Bronchial epithelial cell (primary cell): ENCODE data around the gene MCRIP1. TPM values are rescaled to one million over a fixed set of nuclear protein-coding genes. Genes with fewer than 3 reads are reported as not detected.

ENCODE experiments used
- DNase-seq: peaks from one replicate; pipeline ENCODE4 v3.0.0-alpha.2; 2010; ENCODE audit warnings: low read depth
- FAIRE-seq: peaks from 2 replicates; lab custom pipeline; 2011; peaks lifted over from hg19 to GRCh38; lab: Jason Lieb, UNC
- H3K27me3 ChIP-seq: 2 replicates; pipeline ENCODE4 v1.5.1; 2011; ENCODE audit warnings: low read length; ENCODE audit not compliant: control insufficient read depth, insufficient read depth
- H3K36me3 ChIP-seq: 2 replicates; pipeline ENCODE4 v1.5.1; 2011; ENCODE audit warnings: low read length; ENCODE audit not compliant: control insufficient read depth, insufficient read depth
- H3K4me3 ChIP-seq: 2 replicates; pipeline ENCODE4 v1.5.1; 2011; ENCODE audit warnings: mild to moderate bottlenecking, low read depth, low read length, control low read depth
- CTCF ChIP-seq: IDR thresholded peaks from 2 replicates; pipeline ENCODE4 v1.5.1; 2011; ENCODE audit warnings: mild to moderate bottlenecking, moderate library complexity, low read length, control low read depth, inconsistent platforms; ENCODE audit not compliant: insufficient read depth, severe bottlenecking
- total RNA-seq: library from RNA; depleted of rRNA; stranded (reverse); fragments of >200 nt; gene quantifications from 2 replicates; pipeline ENCODE4 v1.2.1, GENCODE V29; 2014

Gene MCRIP1
- total RNA-seq, 1 donor from 2014 or later, result 25.8 TPM

DNA sequence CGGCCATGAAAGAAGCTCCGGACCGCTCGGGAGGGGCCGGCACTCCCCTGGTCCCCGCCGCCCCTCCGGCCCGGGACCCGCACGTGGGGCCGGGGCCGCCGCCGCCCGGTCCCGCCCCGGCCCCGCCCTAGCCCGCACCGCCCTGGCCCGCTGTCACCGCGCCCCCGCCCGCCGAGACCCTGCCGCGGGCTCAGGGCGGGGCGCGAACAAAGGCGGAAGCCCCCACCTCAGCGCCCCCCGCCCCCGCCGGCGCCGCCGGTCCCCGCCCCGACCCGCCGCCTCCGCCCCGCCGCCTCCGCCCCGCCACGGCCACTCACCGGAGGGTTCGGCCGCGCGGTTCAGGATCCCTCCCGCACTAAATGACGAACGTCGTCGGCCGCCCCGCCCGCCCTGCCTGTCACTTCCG lies 37.9 kb upstream of the MCRIP1 start, which contains the start of gene ARHGDIA:
Gene ARHGDIA (minus strand): TSS at position 357 of the 406 bp plus-strand sequence. CDS start 1,407 bp downstream, outside the sequence.
- no peak for FAIRE-seq
- Histone ChIP-seq H3K4me3 (peak within 1 kb of the TSS; percentile 68), H3K27me3 (no peaks in the 10 kb centered on the region), H3K36me3 (peaks cover 20% of the 10 kb centered on the region)
- DNase-seq, result no peak
- TF ChIP-seq CTCF, result no peak

DNA sequence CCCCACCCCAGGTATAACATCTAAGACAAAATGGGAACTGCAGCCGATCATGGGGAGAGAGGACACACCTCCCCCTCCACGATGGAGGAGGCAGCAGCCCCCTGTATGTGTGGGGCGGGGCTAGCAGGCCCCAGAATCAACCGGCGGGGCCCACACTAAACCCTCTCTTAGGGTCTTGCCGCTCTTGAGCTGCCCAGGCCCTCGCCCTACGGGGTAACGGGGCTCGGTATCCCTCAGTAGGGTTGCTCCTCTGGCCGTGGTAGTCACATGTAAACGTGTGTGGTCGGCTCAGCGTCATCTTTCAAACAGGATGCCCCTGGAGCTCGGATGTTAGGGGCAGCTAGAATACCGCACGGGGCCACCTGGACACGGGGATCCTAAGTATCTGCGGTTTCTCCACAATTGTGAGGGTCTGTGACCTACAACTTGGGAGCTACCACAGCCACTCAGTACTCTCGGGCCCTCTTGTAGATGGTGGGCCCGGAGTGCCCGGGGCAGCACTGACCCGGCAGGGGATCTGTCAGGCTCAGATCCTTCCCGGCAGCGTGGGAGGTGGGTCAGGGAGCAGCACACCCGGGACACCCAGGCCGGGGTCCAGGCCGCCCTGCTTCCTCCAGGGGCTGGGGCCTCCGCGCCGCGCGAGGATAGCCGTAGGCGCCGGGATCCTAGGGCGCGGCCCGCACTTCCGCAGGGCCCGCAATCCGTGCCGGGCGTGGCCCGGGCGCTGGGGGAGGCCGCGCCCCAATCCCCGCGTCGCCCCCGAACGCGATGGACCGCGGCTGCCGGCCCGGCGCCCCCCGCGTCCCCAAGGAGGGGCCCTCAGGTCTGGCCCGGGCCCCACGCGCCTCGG lies 37.3 kb upstream of the MCRIP1 start:
- Histone ChIP-seq H3K4me3 (peak overlapping the region; percentile 68), H3K36me3 (peaks cover 26% of the 10 kb centered on the region)

DNA sequence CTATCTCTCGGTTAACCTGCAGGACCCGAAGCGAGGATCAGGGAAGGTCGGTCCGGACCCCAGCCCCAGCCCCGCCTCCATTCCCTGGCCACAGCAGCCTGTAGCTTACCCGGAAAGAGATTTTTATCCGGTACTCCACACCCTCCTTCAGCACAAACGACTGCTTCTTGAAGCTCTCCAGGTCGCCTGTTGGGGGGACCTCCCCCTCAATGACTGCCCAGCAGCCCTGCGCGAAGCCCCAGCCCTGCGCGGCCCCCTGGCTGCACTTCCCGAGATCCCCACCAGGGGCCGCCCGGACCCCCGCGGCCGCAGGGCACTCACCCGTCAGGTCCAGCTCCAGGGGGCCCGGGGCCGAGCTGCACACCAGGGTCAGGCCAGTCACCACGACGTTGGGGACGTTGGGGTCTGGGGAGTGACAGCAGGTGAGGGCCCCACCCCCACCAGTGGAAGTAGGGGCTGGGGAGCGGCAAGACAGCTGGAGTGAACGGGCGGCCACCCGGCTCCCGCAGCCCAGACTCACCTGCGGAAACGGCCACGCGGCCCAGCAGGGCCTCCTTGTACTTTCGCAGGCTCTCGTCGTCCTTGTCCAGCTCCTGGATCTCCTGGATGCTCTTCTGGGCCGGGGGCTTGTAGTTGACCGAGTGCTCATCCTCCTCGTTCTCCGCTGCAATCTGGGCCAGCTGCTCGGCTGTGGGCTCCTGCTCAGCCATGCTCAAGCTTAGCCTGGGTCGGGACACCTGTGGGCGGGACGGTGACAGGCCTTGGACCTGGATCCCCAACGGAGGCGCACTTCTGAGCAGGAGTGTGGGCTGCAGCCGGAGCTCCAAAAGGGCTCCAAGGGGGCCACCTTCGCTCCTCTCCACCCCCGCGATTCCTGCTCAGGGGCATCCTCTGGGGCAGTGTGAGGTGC lies 36.4 kb upstream of the MCRIP1 start:
- Histone ChIP-seq H3K36me3 (peaks cover 28% of the 10 kb centered on the region), H3K27me3 (no peaks in the 10 kb centered on the region), H3K4me3 (peak overlapping the region; percentile 68)
- DNase-seq, result no peak
- peak; percentile 75 for TF ChIP-seq CTCF
- FAIRE-seq, result no peak

More for the DNA sequence above, 37.3 kb upstream of the MCRIP1 start:
- TF ChIP-seq CTCF, result no peak
- FAIRE-seq (no peak), DNase-seq (no peak)
- H3K27me3 ChIP-seq, result no peaks in the 10 kb centered on the region

DNA sequence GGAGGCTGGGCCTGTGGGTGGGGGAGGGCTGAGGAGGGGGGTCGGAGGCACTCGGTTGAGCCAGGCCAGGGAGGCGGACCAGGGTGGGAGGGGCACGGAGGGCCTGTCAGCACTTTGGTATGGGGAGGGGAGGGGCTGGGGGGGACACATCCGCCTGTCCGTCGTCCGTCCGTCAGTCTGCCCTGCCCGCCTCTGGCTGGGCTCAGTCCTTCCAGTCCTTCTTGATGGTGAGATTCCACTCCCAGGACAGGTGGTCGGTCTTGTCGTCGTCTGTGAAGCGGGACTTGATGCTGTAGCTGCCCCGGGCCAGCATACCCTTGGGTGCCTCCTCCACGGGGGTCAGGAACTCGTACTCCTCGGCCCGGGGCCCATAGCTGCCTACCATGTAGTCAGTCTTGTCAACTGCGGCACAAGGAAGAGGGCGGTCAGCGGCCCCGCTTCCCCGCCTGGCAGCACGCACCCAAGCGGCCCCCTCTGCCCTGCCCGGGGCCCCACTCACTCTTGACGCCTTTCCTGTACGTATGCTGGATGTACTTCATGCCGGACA lies 35.7 kb upstream of the MCRIP1 start:
- no peak for FAIRE-seq
- H3K27me3 ChIP-seq, result no peaks in the 10 kb centered on the region
- DNase-seq, result peak; percentile 54
- peaks cover 30% of the 10 kb centered on the region for H3K36me3 ChIP-seq
- no peak overlapping the region for H3K4me3 ChIP-seq
- no peak for TF ChIP-seq CTCF

DNA sequence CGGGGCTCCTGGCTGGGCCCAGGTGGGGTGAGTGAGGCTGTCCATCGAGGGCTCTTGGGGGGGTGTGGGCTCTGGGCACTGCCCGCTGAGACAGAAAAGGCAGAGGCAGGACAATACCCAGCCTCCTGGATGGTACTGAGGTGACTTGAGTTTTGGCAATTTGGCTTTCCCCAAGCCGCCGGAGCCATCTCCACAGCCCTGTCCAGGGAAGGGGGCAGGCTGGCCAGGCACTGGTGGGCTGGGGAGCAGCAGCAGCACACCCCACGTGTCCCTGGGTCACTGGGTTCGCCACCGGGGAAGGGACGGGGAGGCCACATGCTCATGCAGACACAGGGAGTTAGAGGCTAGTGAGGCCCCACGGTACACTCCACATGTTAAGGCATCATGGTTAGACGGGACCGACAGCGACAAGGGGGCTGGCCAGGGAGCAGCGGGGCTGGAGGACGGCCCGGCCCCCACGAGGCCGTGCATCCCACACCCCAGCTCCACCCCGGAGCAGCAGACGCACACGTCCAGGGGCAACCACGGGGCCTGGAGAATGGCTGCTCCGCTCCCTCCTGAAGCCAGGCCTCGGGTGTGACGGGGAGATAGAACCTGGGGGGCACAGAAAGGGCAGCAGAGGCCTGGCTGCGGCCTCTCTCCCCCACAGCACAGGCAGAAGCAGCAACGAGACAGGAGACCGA lies 35.0 kb upstream of the MCRIP1 start:
- no peak overlapping the region for H3K4me3 ChIP-seq
- FAIRE-seq (no peak), DNase-seq (no peak)
- peaks cover 33% of the 10 kb centered on the region for H3K36me3 ChIP-seq
- no peak for TF ChIP-seq CTCF
- H3K27me3 ChIP-seq, result no peaks in the 10 kb centered on the region
